Measurements from ENCODE around the gene CARD10. TPM values are rescaled to one million over a fixed set of nuclear protein-coding genes. Genes with fewer than 3 reads are reported as not detected.

Gene CARD10
- total RNA-seq, 4 donors from 2014 or later: 11.6 to 24.1 (median 20.9) TPM

DNA sequence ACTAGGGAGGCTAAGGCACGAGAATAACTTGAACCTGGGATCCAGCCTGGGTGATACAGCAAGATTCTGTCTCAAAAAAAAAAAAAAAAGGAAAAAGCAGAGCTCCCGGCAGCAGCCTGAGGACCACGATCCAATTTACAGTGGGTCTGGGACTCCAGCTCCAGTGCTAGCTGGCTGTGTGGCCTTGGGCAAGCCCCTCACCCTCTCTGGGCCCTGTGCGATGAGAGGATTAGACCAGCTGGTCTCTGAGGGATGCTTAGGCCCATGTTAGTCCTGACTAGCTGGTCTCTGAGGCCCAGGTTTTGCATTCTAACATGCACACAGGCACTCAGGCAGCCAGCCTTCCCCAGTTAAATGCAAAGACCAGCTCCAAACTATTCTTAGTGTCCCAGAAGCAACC is 13.7 kb downstream of the CARD10 start:
- intact Hi-C loops (cut with DNase I): no loop called here
- TF ChIP-seq CTCF (IDR thresholded peaks at IDR 0.05) (no peak), POLR2A (IDR thresholded peaks at IDR 0.05) (no peak)
- Histone ChIP-seq H3K4me3 (no peak overlapping the region), H3K36me3 (peaks cover 0 to 56% (median 0%) of the 10 kb centered on the region in 3 donors), H3K9me3 (no peaks in the 10 kb centered on the region), H3K4me1 (peaks cover 21 to 74% (median 34%) of the 10 kb centered on the region in 3 donors), H3K27me3 (peaks cover 0 to 13% (median 0%) of the 10 kb centered on the region in 4 donors), H3K27ac (peak overlapping the region in 1 of 4 donors; percentile 71)
- no peak for DNase-seq
- WGBS, 2 donors: 81 to 100% methylated on average over 3 to 4 of the region's 4 CpGs

DNA sequence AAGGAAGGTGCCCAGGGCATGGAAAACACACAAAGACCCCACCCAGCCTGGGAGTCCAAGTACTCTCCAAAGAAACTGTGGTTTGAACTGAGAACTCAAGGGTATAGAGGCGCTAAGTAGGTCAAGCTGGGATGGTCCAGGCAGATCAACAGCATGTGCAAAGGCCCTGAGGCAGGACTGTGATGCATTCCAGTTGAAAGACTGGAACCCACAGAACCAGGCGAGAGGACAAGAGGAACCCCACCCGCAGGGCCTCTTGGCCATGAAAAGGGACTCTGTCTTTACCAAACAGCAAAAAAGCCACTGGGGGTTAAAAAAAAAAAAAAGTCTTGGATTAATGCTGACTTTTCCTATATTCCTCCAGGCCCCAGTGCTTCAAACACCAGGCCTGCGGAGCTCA is 14.3 kb downstream of the CARD10 start:
- intact Hi-C loops (cut with DNase I): no loop called here
- Histone ChIP-seq H3K4me1 (peaks cover 15 to 74% (median 28%) of the 10 kb centered on the region in 3 donors), H3K27ac (peak overlapping the region in 2 of 4 donors; percentile 59 to 71), H3K36me3 (peaks cover 0 to 61% (median 0%) of the 10 kb centered on the region in 3 donors), H3K27me3 (peaks cover 0 to 13% (median 0%) of the 10 kb centered on the region in 4 donors), H3K4me3 (no peak overlapping the region), H3K9me3 (no peaks in the 10 kb centered on the region)
- 84 to 91% methylated on average over 4 of the region's 4 CpGs for WGBS, 2 donors
- DNase-seq: no peak
- no peak for TF ChIP-seq POLR2A (IDR thresholded peaks at IDR 0.05)
- TF ChIP-seq CTCF (IDR thresholded peaks at IDR 0.05): no peak

DNA sequence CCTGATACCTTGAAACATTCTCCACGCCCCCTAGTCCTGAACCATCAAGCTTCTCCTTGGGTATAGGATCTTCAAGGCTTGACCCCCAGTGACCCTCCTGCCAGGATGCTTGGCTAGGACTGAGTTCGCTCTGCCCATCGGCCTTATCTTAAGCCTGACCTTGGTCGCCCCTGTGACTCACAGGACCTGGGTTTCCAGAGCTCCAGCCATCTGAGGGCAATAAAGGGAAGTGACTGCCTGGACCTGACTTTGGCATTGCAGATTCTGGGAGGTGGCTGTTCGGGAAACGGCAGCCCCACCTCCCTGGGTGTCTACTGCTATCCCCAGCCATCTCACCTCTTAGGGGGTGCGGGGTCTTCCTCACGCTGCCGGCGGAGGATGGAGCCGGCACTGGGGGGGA is 15.4 kb downstream of the CARD10 start:
- Histone ChIP-seq H3K4me1 (peaks cover 6 to 74% (median 19%) of the 10 kb centered on the region in 3 donors), H3K36me3 (peaks cover 0 to 69% (median 0%) of the 10 kb centered on the region in 3 donors), H3K27ac (peak overlapping the region in 3 of 4 donors; percentile 37 to 71 (median 71)), H3K9me3 (no peaks in the 10 kb centered on the region), H3K4me3 (no peak overlapping the region), H3K27me3 (peaks cover 0 to 10% (median 0%) of the 10 kb centered on the region in 4 donors)
- intact Hi-C loops (cut with DNase I): no loop called here
- 69 to 71% methylated on average over 6 to 7 of the region's 11 CpGs for WGBS, 2 donors
- DNase-seq: no peak
- TF ChIP-seq CTCF (IDR thresholded peaks at IDR 0.05) (no peak), POLR2A (IDR thresholded peaks at IDR 0.05) (no peak)

- intact Hi-C loops (cut with DNase I): no loop called here
- TF ChIP-seq POLR2A (IDR thresholded peaks at IDR 0.05): no peak
- TF ChIP-seq CTCF (IDR thresholded peaks at IDR 0.05): no peak
- H3K4me3 ChIP-seq: no peak overlapping the region
- no peaks in the 10 kb centered on the region for H3K9me3 ChIP-seq
- 97 to 100% methylated on average over 2 to 3 of the region's 3 CpGs for WGBS, 2 donors
- H3K36me3 ChIP-seq: peaks cover 0 to 69% (median 0%) of the 10 kb centered on the region in 3 donors
- H3K27ac ChIP-seq: peak overlapping the region; percentile 9 to 71 (median 68)
- H3K4me1 ChIP-seq: peaks cover 0 to 69% (median 13%) of the 10 kb centered on the region in 3 donors
- H3K27me3 ChIP-seq: peaks cover 0 to 4% (median 0%) of the 10 kb centered on the region in 4 donors
- no peak for DNase-seq
Measured at GRCh38 chr22:37503183-37503683, 16.0 kb downstream of the CARD10 start.

DNA sequence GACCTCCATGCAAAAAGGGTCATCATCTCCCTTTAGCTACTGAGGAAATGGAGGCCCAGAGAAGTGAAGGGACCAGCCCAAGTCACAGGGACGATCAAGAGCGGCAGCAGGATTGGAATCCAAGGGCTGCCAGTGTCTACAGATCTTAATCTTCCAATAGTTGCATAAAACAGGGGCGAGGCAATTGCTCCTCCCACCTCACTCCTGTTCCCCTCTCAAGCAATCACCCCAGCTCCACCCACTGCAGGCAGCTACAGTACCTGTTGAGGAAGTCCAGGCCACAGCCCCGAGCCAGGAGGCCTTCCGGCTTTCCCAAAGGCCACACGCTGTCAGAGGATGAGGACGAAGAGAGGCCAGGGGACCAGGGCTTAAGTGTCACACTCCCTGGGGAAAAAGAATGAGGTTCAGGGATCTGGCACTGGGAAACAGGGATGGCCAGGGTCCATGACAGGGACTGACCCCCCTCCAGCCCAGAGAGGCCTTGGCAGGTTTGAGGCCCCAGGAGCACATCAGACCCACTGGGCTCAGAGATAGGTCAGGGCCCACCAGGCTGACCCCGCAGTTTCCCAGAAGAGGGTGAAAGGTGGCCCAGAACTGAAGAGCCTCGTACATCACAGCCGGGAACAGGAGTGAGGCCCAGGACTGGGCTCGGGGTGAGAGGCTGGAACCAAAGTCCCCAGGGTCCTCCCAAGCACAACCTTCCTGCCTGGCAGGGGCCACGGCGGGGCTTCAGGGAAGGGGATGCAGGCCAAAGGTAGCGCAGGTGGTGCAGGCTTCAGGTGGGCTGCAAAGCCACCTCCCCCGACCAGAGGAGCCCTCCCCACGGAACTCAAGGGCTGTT is 16.7 kb downstream of the CARD10 start:
- Histone ChIP-seq H3K27ac (peak overlapping the region; percentile 9 to 71 (median 68)), H3K9me3 (no peaks in the 10 kb centered on the region), H3K4me1 (peaks cover 0 to 62% (median 10%) of the 10 kb centered on the region in 3 donors), H3K36me3 (peaks cover 0 to 66% (median 0%) of the 10 kb centered on the region in 3 donors), H3K27me3 (peaks cover 0 to 4% (median 0%) of the 10 kb centered on the region in 4 donors), H3K4me3 (no peak overlapping the region)
- no peak for TF ChIP-seq CTCF (IDR thresholded peaks at IDR 0.05)
- TF ChIP-seq POLR2A (IDR thresholded peaks at IDR 0.05): no peak
- intact Hi-C loops (cut with DNase I): no loop called here
- WGBS, 2 donors: 54 to 64% methylated on average over 4 to 8 of the region's 16 CpGs
- DNase-seq: no peak

Measured in esophagus squamous epithelium (tissue), 5 donors.